NT2/D1 (cell line): Measurements from ENCODE around the gene OXLD1.

Experiments used
- SUZ12 ChIP-seq: IDR thresholded peaks from 2 replicates; pipeline ENCODE4 v1.6.1; 2011; ENCODE audit not compliant: insufficient read length, insufficient read depth; ENCODE audit errors: extremely low read depth
- YY1 ChIP-seq: IDR thresholded peaks from 2 replicates; pipeline ENCODE4 v1.6.1; 2011; ENCODE audit not compliant: insufficient read length, insufficient read depth
- ZNF274 ChIP-seq: IDR thresholded peaks from 2 replicates; pipeline ENCODE4 v1.6.1; 2011; ENCODE audit warnings: mild to moderate bottlenecking, low read depth, low read length

DNA sequence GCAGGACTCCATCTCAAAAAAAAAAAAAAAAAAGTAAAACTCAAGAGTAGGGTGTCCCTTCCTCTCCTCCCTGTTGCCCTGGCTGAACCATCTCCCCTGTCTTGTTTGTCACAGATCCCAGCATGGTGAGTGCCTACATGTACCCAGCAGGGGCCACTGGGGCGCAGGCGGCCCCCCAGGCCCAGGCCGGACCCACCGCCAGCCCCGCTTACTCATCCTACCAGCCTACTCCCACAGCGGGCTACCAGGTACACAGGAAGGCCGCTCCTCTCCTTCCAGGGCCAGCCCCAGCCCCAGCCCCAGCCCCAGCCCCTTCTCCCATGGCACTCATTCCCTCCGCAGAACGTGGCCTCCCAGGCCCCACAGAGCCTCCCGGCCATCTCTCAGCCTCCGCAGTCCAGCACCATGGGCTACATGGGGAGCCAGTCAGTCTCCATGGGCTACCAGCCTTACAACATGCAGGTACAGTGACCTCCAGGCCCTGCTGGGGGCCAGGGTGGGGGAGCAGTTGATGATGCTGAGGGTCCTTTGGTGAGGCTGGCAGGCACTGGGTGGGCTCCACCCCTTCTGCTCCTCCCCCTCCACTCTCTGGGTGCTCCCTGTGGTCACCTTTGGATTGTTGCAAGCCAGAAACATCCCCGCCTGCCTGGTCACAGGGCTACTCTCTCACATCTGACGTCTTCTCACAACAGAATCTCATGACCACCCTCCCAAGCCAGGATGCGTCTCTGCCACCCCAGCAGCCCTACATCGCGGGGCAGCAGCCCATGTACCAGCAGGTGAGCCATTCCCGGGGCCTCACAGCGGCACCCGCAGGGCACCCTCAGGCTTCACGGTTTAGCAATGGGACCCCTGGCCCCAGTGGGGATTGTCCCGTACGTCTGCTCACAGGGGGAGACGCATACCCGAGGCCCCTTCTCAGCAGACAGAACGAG lies 34.2 kb upstream of the OXLD1 start:
- TF ChIP-seq YY1 (no peak), SUZ12 (no peak), ZNF274 (no peak)
